COLO668 (cell line): ENCODE measurements around the gene MRPL46.
"Not testable (repeated sequence)": the region's sequence is repeated elsewhere in the genome, so short reads cannot be mapped to it uniquely, and the experiment has no call there.

Source experiments
- DNase-seq: peaks from one replicate; lab custom pipeline; 2025; ENCODE audit not compliant: unreplicated experiment; lab: John Stamatoyannopoulos, UW

The MRPL46 gene

DNA sequence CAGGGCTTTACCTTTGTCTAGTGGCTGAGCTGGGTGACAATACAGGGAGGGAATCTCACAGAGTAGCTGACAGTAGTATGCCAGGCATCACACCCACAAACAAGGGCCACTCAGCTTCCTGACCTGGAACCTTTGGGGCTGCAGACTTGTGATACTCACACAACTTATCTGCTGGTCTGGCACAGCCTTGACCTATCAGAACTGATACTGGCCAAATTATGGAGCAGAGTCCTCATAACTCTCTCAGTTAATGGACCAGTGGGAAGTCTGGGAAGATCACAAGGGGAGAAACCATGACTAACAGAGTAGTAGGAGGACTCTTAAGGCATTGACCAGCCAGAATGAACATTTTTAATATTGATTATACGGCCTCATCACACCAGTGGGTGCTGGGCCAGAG is 19.4 kb downstream of the MRPL46 start:
- no peak for DNase-seq

DNA sequence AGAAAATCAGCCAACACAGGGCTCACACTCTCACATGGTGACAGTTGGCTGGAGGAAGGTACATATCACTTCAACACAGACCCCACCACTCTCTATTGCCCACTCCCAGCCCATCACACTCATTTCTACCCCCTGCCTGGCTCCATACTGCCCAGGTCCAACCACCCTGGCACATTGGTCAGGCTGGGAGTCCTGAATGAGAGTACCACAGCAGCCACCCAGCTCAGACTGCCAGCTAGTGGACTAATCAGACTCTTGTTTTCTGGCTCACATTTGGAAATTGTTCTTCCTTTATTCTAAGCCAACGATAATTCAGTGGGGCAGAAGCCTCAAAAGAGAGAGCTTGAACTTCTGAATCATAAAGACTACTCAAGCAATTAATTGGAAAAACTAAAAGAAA is 20.0 kb downstream of the MRPL46 start:
- no peak for DNase-seq

DNA sequence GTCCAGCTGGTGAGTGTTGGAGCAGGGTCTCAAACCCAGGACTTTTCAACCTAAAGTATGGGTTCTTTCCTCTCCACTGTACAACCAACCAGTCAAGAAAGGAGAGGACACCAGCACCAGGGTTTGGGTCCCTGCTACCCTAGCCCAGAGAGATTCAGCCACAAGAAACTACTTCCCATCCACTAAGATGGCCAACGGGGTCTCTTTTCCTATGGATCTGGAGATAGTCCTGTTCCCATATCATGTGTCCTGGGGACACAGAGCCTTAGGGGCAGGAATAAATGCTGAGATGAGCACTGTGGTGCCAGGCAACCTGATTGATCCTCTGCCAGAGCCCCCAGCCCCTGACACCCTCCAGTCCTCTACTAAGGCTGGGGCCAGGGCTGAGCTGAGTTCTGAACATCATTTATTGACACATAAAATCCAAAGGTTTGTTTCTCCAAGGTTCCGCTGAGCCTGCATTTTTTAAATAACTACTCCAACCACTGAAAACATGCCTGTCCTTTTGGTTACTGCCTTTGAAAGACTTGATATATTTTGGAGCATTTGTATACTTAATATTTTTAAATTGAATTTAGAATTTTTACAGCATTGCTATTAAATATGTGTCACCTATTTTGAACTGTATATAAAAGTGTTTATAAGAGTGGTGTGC is 26.0 kb downstream of the MRPL46 start:
- no peak for DNase-seq

DNA sequence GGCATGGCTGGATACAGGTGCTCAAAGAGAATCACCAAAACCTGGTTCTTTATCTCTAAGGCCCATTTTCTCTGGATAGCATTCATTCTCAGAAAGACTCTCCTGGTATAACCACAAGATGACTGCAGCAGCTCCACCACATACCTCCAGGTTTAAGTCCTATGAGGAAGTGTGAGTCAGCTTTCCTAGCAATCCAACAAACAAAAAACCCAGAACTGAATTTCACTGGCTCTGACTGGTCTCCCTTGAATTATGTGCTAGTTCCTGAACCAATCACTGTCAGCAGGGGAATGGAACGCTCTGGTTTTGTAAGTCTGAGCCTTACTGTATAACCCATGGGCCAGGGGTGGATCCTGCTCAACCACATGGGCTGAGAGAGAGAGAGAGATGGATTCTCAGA is 27.2 kb downstream of the MRPL46 start:
- no peak for DNase-seq

DNA sequence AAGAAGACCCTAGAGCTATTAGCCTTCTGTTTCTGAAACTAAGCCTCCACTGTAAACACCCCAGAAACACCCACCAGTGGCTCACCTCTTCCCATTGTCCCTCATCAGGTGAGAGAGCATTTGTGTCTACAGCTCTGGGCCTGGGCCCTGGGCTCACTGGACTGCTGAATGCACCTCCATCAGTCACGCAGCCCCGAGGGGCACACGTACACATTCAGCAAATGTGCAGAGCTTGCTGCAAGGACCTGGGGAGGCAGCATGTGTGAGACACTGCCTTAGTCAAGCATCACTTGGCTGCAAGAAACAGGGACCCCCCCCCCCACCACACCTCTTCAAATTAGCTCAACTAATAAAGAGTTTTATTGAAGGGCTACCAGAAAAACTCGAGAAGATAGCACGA is 29.0 kb downstream of the MRPL46 start:
- DNase-seq, result no peak

DNA sequence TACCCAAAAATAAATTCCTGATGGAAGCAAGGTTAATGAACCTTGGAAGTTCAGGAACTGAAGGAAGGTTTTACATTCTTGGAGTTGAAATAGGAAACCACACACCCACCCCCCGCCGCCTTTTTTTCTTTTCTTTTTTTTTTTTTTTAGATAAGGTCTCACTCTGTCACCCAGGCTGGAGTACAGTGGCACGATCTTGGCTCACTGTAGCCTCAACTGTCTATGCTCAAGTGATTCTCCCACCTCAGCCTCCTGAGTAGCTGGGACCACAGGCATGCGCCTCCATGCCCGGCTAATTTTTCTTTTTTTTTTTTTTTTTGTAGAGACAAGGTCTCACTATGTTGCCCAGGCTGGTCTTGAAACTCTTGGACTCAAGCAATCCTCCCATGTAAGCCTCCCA is 33.1 kb downstream of the MRPL46 start:
- not testable (repeated sequence) for DNase-seq

DNA sequence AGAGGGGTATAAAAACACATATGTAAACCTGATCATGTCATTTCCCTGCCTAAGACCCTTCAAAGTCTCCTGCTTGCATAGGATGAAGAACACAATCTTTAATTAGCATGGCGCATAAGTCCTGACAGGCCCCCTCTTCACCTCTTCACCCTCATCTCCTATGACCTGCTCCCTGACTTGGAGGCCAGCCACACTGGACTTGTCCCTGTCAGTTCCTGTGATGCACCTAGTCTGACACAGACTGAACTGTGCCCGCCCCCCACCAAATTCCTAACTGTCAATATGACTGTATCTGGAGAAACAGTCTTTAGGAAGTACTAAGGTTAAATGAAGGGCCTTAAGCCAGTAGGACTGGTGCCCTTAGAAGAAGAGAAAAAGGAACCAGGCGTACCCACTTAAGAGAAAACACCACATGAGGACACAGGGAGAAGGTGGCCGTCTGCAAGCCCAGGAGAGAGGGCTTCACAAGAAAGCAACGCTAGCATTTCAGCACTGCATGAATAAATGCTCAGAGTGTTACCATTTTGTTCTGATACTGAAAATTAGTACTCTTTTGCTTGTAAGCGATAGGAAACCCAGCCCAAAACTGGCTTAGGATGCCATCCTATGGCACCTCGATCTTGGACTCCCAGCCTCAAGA is 34.0 kb downstream of the MRPL46 start:
- no peak for DNase-seq

DNA sequence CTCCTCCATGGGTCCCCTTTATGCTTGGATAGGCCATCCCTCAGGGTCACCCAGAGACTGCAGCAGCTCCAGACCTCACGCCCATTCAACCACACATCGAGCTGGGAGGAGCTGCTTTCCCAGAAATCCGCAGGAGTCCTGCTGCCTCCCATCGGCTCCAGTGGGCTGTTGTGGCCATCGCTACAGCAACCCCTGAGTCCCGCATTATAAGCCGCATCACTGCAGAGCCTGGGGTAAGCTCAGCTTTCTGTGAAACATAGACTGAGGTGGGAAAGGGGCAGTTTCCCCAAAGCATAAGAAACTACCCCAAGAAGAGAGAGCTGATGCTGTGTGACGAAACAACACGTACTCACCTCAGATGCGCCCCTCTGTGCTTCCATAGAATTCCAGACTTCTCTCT is 35.7 kb downstream of the MRPL46 start:
- no peak for DNase-seq

DNA sequence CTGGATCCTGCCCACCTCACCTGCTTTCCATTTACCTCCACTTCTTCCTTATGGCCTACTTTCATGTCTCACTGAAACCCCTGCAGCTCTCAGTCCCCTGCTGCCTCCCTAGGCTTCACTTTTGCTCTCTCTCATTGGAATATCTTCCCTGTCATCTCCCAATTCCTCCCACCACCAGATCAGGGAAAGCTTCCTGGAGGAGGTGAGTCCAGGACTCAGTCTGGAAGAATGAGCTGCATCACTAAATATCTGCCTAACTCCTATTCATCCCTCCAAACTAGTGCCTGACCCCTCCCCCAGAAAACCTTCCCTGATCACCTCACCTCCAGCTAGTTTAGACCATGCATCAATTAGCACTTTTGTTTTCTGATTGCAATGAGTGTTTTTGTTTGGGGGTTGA is 37.1 kb downstream of the MRPL46 start:
- no peak for DNase-seq

DNA sequence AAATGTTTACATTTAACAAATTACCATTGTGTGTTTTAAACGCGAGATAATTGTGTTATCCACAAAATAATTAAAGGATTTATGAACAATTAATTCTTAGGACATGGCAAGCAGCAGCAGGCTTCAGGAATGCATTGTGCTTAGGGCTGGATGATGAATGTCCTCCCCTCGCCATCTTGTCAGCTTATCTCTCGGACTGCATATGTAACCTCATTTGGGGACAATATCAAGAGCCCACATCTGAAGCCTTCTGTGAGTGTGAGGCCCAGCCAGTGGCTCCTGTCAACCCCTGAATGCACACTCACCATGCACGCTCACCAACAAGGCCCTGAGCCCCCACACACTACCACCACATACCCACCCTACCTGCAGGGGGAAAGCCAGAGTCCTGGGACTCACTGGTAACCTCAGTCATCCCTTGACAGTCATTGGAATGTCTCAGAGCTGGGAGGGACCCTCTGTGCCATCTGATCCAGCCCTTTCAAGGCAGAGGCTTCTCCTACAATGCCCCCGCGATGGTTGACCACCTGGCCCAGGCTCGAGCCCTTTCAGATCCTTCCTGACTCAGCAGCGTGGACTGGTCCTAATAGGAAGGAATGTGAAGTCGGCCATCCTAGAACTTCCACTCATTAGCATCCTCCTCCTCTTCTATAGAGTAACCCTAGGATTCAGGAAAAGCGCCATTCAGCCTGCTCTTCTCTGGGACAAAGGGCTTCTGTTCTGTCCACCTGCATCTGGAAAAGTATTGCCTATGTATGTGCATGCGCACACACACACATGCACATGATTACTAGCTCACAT is 38.2 kb downstream of the MRPL46 start:
- DNase-seq, result no peak

DNA sequence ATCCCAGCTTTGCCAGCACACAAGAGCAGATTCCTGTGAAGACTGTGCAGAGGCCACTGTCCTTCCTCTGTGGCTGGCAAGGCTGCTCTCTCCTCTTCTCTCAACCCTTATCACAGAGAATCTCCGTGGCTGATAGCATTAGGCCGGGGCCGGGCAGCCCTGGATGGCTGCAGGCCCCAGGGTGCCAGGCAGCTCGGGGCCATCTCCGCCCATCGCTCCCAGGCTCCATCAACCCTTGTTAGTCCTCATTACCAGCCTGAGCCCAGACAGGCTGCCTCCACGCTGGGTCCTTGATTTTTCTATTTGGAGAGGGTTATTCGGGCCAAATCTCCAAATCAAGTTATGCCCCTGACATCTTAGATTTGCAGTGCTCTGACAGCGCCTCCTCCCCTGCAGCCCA is 39.1 kb downstream of the MRPL46 start:
- DNase-seq, result no peak

DNA sequence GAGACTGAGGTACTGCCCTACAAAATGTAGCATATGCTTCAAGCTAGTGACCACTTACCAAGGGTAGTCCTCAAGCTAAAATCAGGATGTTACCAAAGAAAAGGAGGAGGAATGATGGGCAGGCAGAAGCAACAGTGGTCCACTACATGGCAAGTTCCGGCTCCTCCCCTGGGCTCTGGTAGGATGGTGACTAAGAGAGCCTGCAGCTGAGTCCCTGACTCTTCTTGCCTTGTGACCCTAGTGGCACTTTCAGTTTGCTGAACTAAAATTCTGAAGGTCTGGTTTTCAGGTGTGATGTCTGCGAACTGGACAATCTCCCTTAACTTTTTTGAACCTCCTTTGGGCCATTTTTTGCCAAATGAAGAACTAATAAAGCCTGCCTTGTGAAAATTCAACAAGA is 40.9 kb downstream of the MRPL46 start:
- DNase-seq, result no peak

DNA sequence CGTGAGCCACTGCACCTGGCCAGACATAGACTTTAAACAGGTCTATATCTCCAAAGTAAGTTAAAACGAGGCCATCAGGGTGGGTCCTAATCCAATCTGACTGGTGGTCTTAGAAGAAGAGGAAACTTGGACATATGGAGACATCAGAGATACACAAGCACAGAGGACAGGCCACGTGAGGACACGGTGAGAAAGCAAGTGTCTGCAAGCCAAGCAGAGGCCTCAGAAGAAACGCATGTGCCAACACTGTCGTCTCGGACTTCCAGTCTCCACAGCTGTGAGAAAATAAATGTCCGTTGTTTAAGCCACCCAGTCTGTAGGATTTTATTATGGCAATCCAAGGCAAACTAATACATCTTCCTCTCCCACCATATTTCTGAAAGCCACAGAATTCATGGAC is 43.9 kb downstream of the MRPL46 start:
- no peak for DNase-seq

DNA sequence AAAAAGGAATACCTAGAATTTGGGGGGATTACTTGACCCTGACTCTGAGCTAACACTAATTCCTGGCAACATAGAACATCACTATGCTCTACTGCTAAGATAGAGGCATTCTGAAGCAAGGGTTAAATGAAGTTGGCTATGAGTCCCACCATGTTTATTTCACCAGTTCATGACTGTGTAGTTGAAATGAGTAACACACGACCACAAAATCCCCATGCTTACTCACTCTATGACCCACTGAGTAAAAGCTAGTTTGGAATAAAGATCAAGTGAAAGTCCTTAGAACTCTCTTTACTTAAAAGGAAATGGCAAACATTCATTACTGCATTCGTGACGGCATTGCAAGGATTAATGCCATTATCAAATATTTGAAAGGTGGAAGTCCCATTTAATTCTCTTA is 47.4 kb downstream of the MRPL46 start:
- DNase-seq, result no peak
